Measurements from ENCODE around the gene AK9. TPM values are rescaled to one million over a fixed set of nuclear protein-coding genes. Genes with fewer than 3 reads are reported as not detected.

The AK9 gene
- total and polyA plus RNA-seq, 11 donors = 6.6 to 17.0 (median 9.1) TPM

GRCh38 chr6:109695468-109695867 lies 4.5 kb upstream of the AK9 start:
- ATAC-seq (no peak), DNase-seq (no peak)
- H3K36me3 ChIP-seq = peaks cover 0 to 5% (median 0%) of the 10 kb centered on the region in 9 donors
- H3K4me1 ChIP-seq = peaks cover 0 to 40% (median 6%) of the 10 kb centered on the region in 12 donors
- TF ChIP-seq POLR2A (IDR thresholded peaks at IDR 0.05) (no peak), CTCF (IDR thresholded peaks at IDR 0.05) (no peak)
- no peaks in the 10 kb centered on the region for H3K27me3 ChIP-seq
- intact Hi-C loops (cut with DNase I) = loop anchor here in 3 of 10 donors (10.0 kb wide), 2 partner anchors 171 to 489 kb away; partner anchors contain the start of gene CDC40 (in 3 of the 3)
- H3K4me3 ChIP-seq = no peak overlapping the region
- peaks cover 0 to 4% (median 0%) of the 10 kb centered on the region in 12 donors for H3K9me3 ChIP-seq
- no peak overlapping the region for H3K27ac ChIP-seq
- 63 to 78% (median 71%) methylated on average over 4 of the region's 4 CpGs for WGBS, 4 donors

- TF ChIP-seq CTCF (IDR thresholded peaks at IDR 0.05) (no peak), POLR2A (IDR thresholded peaks at IDR 0.05) (no peak)
- no peak for ATAC-seq
- intact Hi-C loops (cut with DNase I) = loop anchor here in 6 of 10 donors (5.0 to 10.0 kb wide), 4 partner anchors 166 to 492 kb away; partner anchors contain the start of genes CDC40 (in 3 of the 6) and ZBTB24 (in 1 of the 6)
Observed at GRCh38 chr6:109693111-109693510, 2.1 kb upstream of the AK9 start.

GRCh38 chr6:109690373-109690736 lies 647 bp downstream of the AK9 start:
- peak; percentile 43 to 72 (median 53) for DNase-seq
- ATAC-seq = peak; percentile 27 to 54 (median 40)
- intact Hi-C loops (cut with DNase I) = loop anchor here in 6 of 10 donors (5.0 to 10.0 kb wide), 4 partner anchors 163 to 494 kb away; partner anchors contain the start of genes CDC40 (in 3 of the 6) and ZBTB24 (in 1 of the 6)
- Histone ChIP-seq H3K36me3 (no peaks in the 10 kb centered on the region), H3K9me3 (no peaks in the 10 kb centered on the region), H3K27me3 (no peaks in the 10 kb centered on the region), H3K4me1 (peaks cover 0 to 34% (median 15%) of the 10 kb centered on the region in 12 donors), H3K4me3 (peak overlapping the region; percentile 57 to 97 (median 80)), H3K27ac (peak overlapping the region in 11 of 12 donors; percentile 64 to 95 (median 83))
- TF ChIP-seq POLR2A (IDR thresholded peaks at IDR 0.05) = no peak
- no peak for TF ChIP-seq CTCF (IDR thresholded peaks at IDR 0.05)
- 0 to 1% (median 1%) methylated on average over 18 to 24 of the region's 24 CpGs for WGBS, 4 donors

More at GRCh38 chr6:109693111-109693510, 2.1 kb upstream of the AK9 start:
- Histone ChIP-seq H3K36me3 (peaks cover 0 to 5% (median 0%) of the 10 kb centered on the region in 9 donors), H3K4me1 (peaks cover 0 to 43% (median 15%) of the 10 kb centered on the region in 12 donors), H3K9me3 (peaks cover 0 to 4% (median 0%) of the 10 kb centered on the region in 12 donors), H3K27me3 (no peaks in the 10 kb centered on the region), H3K4me3 (no peak overlapping the region), H3K27ac (peak overlapping the region in 1 of 12 donors; percentile 42)
- DNase-seq = no peak

DNA sequence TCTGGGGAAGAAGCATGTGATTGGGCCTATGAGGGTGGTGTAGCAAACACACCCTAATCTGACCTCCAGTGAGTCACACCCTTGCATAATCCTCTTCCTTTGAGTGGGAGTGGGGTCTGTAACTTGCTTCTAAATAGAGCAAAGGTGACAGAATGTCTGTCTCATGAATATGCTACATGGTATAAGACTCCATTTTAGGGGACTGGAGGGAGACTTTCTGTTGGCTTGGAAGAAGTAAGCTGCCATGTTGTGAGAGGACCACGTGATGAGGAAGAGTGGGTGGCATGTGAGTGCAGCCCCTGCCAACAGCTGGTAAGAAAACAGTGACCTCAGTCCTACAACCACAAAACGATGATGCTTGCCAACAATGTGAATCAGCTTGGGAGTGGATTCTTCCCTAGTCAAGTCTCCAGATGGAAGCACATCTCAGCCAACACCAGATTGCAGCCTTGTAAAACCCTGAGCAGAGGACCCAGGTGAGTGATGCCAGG lies 3.7 kb downstream of the AK9 start:
- peaks cover 0 to 8% (median 0%) of the 10 kb centered on the region in 12 donors for H3K9me3 ChIP-seq
- peak in 1 of 5 donors; percentile 55 for DNase-seq
- no peaks in the 10 kb centered on the region for H3K36me3 ChIP-seq
- peaks cover 0 to 21% (median 14%) of the 10 kb centered on the region in 12 donors for H3K4me1 ChIP-seq
- peak overlapping the region in 2 of 12 donors; percentile 32 to 41 for H3K27ac ChIP-seq
- WGBS, 4 donors = 33 to 55% (median 42%) methylated on average over 2 of the region's 2 CpGs
- TF ChIP-seq POLR2A (IDR thresholded peaks at IDR 0.05) (no peak), CTCF (IDR thresholded peaks at IDR 0.05) (no peak)
- ATAC-seq = peak in 1 of 4 donors; percentile 62
- intact Hi-C loops (cut with DNase I) = loop anchor here in 1 of 10 donors (5.0 kb wide), 1 partner anchor 310 kb away; no protein-coding TSS in a partner anchor
- H3K4me3 ChIP-seq = no peak overlapping the region
- H3K27me3 ChIP-seq = no peaks in the 10 kb centered on the region
